Mononuclear cell (primary cell): ENCODE results near the gene VPS26A. TPM values are rescaled to one million over a fixed set of nuclear protein-coding genes. Genes with fewer than 3 reads are reported as not detected.
"Not testable (repeated sequence)": the region's sequence is repeated elsewhere in the genome, so short reads cannot be mapped to it uniquely, and the experiment has no call there.

Experiments
- H3K27me3 ChIP-seq: 2 replicates; pipeline ENCODE4 v1.6.0; 2011; ENCODE audit warnings: low read length, control low read depth; ENCODE audit not compliant: insufficient read depth
- H3K4me1 ChIP-seq: 2 replicates; pipeline ENCODE4 v1.5.1; 2011; ENCODE audit warnings: mild to moderate bottlenecking, low read length, control low read depth; ENCODE audit not compliant: insufficient read depth
- H3K4me3 ChIP-seq: 2 replicates; pipeline ENCODE4 v1.5.1; 2011; ENCODE audit warnings: mild to moderate bottlenecking, low read length, moderate library complexity
- H3K9me3 ChIP-seq: 2 replicates; pipeline ENCODE4 v1.5.1; 2011; ENCODE audit warnings: low read depth, mild to moderate bottlenecking, control low read depth, low read length
- total RNA-seq: library from RNA; depleted of rRNA; stranded (reverse); fragments of >200 nt; gene quantifications from one replicate; pipeline ENCODE4 v1.2.3, GENCODE V29; 2012

VPS26A gene
- total RNA-seq, 1 donor: 22.0 TPM

DNA sequence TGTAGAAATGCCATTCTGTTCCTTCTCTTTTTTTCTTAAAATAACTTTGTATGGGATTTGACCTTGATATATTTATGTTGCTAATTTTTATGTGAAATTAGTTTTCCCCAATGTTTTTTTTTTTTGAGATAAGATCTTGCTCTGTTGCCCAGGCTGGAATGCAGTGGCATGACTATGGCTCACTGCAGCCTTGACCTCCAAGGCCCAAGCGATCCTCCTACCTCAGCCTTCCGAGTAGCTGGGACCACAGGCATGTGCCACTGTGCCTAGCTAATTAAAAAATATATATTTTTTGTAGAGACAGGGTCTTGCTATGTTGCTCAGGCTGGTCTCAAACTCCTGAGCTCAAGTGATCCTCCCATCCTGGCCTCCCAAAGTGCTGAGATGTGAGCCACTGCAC lies 16.0 kb downstream of the VPS26A start:
- Histone ChIP-seq H3K4me1 (peaks cover 4% of the 10 kb centered on the region), H3K27me3 (no peaks in the 10 kb centered on the region), H3K4me3 (no peak overlapping the region), H3K9me3 (no peaks in the 10 kb centered on the region)

DNA sequence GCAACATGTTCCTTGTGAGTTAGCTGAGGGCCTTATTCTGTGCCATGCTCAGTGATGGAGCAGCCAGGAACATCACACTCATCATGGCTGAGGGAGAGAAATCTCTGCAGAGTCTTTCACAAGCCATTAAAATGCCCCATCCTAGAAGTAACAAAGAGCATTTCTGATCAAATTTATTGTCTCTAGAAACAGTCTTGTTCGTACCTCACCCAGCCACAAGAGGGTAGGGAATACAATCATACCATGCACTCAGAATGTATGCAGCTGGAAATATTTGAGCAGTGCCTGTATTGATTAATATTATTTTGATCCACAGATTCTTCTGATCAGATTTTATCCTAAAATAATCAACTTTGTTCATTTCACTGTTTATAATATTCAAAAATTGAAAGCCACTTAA lies 17.3 kb downstream of the VPS26A start:
- H3K4me1 ChIP-seq: peaks cover 4% of the 10 kb centered on the region
- H3K9me3 ChIP-seq: no peaks in the 10 kb centered on the region
- H3K4me3 ChIP-seq: no peak overlapping the region
- H3K27me3 ChIP-seq: no peaks in the 10 kb centered on the region

DNA sequence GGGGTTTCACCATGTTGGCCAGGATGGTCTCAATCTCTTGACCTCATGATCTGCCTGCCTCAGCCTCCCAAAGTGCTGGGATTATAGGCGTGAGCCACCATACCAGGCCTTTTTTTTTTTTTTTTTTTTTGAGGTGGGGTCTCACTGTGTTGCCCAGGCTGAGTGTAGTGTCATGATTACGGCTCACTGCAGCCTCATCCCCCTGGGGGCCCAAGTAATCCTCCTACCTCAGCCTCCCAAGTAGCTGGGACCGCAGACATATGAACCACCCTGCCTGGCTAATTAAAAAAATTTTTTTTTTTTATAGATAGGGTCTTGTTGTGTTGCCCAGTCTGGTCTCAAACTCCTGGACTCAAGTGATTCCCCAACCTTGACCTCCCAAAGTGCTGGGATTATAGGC lies 18.1 kb downstream of the VPS26A start:
- H3K27me3 ChIP-seq, H3K4me1 ChIP-seq, H3K4me3 ChIP-seq, H3K9me3 ChIP-seq: not testable (repeated sequence)

DNA sequence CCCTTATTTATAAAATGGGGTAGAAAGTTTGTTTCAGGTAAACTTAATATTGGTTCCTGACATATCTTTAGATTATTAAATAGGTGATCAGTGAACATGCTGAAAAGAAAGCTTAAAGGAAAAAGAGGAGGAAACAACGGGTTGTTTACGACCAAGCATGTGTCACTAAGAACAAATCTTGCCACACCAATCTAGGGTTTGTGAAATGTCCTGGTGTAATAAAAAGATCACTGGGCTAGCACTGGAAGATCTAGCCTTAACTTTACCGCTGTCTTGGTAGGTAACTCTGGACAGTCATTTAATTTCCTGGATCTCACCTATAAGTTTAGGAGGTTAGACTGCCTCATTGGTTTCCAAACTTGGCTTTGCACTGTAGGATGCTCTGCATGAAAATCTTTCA lies 19.0 kb downstream of the VPS26A start:
- no peaks in the 10 kb centered on the region for H3K9me3 ChIP-seq
- H3K4me1 ChIP-seq: peaks cover 7% of the 10 kb centered on the region
- H3K4me3 ChIP-seq: no peak overlapping the region
- no peaks in the 10 kb centered on the region for H3K27me3 ChIP-seq

DNA sequence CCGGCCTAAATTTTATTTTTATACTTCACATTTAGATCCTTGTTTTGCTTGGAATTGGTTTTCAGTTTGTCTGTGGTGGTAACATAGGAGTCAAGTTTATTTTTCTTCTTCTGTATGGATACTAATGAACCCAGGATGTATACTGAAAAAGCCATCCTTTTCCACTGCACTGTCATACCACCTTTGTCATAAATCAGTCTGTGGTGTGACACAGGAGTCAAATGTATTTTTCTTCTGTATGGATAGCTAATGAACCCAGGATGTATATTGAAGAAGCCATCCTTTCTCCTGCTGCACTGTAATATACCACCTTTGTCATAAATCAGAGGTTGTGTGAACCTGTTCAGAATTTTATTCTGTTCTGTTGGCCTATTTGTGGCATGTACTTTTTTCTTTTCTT lies 21.4 kb downstream of the VPS26A start:
- H3K9me3 ChIP-seq: no peaks in the 10 kb centered on the region
- H3K27me3 ChIP-seq: no peaks in the 10 kb centered on the region
- H3K4me3 ChIP-seq: no peak overlapping the region
- H3K4me1 ChIP-seq: peaks cover 7% of the 10 kb centered on the region

DNA sequence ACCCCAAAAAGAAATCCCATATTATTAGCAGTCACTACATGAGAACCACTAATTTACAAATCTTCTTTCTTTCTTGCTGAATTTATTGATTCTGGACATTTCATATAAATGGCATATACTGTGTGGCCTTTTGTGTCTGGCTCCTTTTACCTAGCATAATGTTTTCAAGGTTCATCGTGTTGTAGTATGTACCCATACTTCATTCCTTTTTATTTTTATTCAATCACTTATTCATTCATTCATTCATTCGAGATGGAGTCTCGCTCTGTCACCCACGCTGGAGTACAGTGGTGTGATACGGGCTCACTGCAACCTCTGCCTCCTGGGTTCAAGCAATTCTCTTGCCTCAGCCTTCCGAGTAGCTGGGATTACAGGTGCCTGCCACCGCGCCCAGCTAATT lies 21.9 kb downstream of the VPS26A start:
- Histone ChIP-seq H3K9me3 (no peaks in the 10 kb centered on the region), H3K4me1 (peaks cover 7% of the 10 kb centered on the region), H3K4me3 (no peak overlapping the region), H3K27me3 (no peaks in the 10 kb centered on the region)

DNA sequence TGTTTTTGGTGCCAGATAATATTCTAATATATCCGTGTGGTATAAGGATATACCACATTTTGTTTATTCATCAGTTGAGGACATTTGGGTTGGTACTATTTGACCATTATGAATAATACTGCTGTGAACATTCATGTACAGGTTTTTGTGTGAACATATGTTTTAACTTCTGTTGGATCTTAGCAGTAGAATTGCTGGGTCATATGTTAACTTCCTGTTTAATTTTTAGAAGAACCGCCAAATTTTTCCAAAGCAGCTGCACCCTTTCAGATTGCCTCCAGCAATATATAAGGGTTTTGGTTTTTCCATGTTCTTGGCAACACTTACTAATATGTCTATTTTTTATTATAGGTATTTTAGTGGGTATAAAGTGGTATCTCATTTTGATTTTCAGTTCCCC lies 22.8 kb downstream of the VPS26A start:
- H3K9me3 ChIP-seq: no peaks in the 10 kb centered on the region
- no peak overlapping the region for H3K4me3 ChIP-seq
- no peaks in the 10 kb centered on the region for H3K27me3 ChIP-seq
- peaks cover 7% of the 10 kb centered on the region for H3K4me1 ChIP-seq

DNA sequence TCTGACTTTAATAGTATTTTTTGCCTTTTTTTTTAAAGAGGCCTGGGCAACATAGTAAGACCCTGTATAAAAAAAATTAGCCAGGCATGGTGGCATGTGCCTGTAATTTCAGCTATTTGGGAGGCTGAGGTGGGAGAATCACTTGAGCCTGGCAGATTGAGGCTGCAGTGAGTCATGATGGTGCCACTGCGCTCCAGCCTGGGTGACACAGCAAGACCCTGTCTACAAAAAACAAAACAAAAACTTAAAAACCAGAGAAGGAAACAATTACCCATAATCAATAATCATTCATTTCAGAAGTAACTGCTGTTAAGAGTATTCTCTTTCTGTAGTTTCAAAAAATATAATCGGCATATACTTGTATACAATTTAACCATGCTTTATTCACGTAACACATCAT lies 28.0 kb downstream of the VPS26A start:
- peaks cover 3% of the 10 kb centered on the region for H3K4me1 ChIP-seq
- H3K9me3 ChIP-seq: no peaks in the 10 kb centered on the region

DNA sequence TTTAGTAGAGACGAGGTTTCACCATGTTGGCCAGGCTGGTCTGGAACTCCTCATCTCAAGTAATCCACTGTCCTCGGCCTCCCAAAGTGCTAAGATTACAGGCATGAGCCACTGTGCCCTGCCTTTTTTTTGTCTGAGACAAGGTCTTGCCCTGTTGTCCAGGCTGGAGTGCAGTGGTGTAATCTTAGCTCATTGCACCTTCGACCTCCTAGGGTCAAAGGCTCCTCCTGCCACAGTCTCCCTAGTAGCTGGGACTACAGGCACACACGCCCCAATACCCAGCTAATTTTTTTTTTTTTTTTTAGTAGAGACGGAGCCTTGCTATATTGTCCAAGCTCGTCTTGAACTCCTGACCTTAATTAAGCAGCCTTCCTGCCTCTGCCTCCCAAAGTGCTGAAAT lies 29.2 kb downstream of the VPS26A start:
- Histone ChIP-seq H3K27me3 (no peaks in the 10 kb centered on the region), H3K4me3 (no peak overlapping the region), H3K9me3 (no peaks in the 10 kb centered on the region), H3K4me1 (no peaks in the 10 kb centered on the region)

More for the DNA sequence above, 28.0 kb downstream of the VPS26A start:
- Histone ChIP-seq H3K4me3 (no peak overlapping the region), H3K27me3 (no peaks in the 10 kb centered on the region)

DNA sequence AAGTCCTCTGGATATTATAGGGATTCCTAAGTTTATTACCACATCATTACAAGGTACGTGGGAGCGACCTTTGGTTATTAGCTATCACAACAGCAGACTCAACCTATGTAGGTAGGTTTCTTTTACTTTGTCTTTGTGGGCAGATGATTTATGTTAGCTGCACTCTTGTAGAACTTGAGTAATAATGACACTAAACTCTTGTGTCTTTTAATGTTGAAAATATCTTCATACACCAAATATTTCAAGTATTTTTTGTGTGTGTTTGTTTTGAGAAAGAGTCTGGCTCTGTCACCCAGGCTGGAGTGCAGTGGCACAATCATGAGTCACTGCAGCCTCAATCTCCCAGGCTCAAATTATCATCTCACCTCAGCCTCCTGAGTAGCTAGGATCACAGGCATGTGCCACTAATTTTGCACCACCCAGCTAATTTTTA lies 36.8 kb downstream of the VPS26A start:
- no peaks in the 10 kb centered on the region for H3K4me1 ChIP-seq
- no peaks in the 10 kb centered on the region for H3K27me3 ChIP-seq
- H3K9me3 ChIP-seq: no peaks in the 10 kb centered on the region
- no peak overlapping the region for H3K4me3 ChIP-seq

DNA sequence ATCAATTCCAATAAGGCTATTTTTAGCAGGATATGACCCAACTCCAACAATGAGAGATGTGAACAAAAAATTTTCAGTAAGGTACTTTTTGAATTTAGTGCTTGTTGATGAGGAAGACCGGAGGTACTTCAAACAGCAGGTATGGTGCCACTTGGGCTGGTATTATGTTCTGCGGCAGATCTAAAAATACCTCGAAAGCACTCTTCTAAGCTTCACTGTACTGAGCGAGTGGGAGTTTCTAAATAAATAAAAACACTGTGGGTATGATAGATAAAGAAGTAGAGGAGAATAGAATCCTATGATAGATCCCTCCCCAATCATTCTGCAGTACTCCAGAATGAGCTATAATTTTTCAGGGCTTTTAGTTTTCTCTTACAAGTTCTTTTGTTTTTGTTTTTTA lies 44.5 kb downstream of the VPS26A start:
- no peaks in the 10 kb centered on the region for H3K4me1 ChIP-seq
- H3K27me3 ChIP-seq: no peaks in the 10 kb centered on the region
- no peak overlapping the region for H3K4me3 ChIP-seq
- no peaks in the 10 kb centered on the region for H3K9me3 ChIP-seq

DNA sequence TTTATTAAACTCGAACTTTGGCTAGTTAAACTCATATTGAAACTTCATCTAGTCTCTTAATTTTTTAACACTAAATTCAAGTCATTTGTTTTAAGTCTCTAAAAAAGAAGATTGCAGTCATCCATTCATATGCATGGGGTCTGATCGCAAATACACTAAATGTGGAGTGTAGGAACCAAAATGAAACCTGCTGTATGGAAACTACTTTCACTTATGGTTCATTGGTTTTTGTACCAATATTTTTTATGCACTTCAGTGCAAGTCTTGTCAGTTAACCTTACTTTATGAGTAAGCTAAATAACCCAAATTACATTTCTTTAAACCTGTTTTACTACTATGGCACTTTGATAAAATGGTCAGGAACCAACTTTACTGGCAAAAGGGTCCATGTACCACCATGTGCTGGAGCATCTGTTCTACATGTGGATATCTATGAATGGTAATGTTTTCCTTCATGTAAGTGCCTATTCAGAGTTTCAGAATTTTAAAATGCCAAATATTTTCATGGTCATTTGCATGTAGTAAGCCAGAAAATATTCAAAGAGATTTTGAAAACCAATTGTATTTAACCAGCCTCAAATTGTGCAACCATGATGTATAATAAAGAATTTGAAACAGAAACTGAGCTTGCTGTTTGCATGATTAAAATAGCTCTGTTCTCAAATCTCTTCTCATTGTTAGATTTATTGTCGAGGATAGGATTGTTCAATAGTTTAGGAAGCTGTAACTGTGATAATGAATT lies 48.4 kb downstream of the VPS26A start:
- no peaks in the 10 kb centered on the region for H3K4me1 ChIP-seq
- no peaks in the 10 kb centered on the region for H3K27me3 ChIP-seq

DNA sequence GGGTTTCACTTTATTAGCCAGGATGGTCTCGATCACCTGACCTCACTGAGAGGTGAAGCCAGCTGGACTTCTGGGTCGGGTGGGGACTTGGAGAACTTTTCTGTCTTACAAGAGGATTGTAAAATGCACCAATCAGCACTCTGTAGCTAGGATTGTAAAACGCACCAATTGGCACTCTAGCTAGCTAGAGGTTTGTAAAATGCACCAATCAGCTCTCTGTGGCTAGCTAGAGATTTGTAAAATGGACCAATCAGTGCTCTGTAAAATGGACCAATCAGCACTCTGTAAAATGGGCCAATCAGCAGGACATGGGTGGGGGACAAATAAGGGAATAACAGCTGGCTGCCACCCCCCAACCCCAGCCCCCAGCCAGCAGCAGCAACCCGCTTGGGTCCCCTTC lies 51.3 kb downstream of the VPS26A start:
- not testable (repeated sequence) for H3K4me3 ChIP-seq, H3K9me3 ChIP-seq, H3K27me3 ChIP-seq, H3K4me1 ChIP-seq

More for the DNA sequence above, 48.4 kb downstream of the VPS26A start:
- no peak overlapping the region for H3K4me3 ChIP-seq
- H3K9me3 ChIP-seq: no peaks in the 10 kb centered on the region

DNA sequence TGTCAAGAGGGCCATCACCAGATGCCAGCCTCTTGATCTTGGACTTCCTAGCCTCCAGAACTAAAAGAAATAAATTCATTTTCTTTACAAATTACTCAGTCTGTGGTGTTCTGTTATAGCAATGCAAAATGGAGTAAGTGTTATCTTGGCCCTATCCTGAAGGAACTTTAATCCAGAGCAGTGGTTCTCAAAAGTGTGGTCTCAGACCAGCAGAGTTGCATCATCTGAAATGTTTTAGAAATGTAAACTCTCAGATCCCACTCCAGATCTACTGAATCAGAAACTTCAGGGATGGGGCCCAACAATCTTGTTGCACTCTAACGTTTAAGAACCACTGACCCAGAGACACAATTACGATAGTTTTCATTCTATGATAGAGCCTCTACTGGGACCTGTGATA lies 52.8 kb downstream of the VPS26A start:
- H3K4me1 ChIP-seq: peaks cover 21% of the 10 kb centered on the region
- H3K9me3 ChIP-seq: no peaks in the 10 kb centered on the region
- H3K4me3 ChIP-seq: no peak overlapping the region
- no peaks in the 10 kb centered on the region for H3K27me3 ChIP-seq

DNA sequence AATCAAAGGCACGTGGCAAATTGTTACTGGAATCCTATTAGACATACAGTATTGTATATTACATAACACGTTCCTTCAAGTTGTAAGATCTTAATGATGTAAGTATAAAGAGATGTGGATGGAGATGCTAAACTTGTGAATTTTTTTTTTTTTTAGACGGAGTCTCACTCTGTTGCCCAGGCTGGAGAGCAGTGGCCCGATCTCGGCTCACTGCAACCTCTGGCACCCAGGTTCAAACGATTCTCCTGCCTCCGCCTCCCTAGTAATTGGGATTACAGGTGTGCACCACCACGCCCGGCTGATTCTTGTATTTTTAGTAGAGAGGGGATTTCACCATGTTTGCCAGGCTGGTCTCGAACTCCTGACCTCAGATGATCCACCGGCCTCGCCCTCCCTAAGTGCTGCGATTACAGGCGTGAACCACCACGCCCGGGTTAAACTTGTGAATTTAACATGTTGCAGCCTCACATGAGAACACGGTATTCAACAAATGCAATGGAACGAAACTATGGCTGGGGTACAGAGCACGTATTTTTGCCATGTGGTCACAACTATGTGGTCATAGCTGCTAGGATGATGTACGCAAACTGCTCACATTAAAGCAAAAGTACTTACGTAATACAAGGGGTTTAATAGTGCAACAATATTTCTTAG lies 55.2 kb downstream of the VPS26A start:
- H3K4me1 ChIP-seq: peaks cover 30% of the 10 kb centered on the region
- peak overlapping the region; percentile 84 for H3K4me3 ChIP-seq
- H3K9me3 ChIP-seq: no peaks in the 10 kb centered on the region
- no peaks in the 10 kb centered on the region for H3K27me3 ChIP-seq
